Measurements from ENCODE around the gene SDK2. TPM values are rescaled to one million over a fixed set of nuclear protein-coding genes. Genes with fewer than 3 reads are reported as not detected.

SDK2 gene
- total and polyA plus RNA-seq, 9 of the 15 experiments (the other 6 are each of a cell fraction or from before 2014, with no cell fraction given), result 0.04 TPM; not detected in 8

DNA sequence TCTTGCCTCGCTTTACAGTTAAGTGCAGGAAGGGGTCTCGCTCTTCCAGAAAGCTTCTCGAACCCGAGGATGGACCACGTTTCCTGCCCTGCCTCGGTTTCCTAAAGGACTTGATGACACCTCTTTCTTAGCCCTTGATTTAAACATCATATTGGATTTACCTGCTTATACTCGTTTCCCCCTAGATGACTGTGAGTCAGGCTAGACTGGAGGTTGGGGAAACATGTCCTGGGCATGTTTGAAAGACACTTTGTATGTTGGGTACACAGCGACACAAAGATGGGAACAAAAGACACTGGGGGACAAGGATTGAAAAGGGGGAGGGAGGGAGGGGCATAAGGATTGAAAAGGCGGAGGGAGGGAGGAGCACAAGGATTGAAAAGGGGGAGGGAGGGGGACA lies 30.0 kb downstream of the SDK2 start:
- 2% methylated on average over 8 of the region's 9 CpGs for WGBS (ENCODE audit: insufficient coverage, low coverage, missing lambda C conversion rate)
- FAIRE-seq (no peak), DNase-seq (ENCODE audit: extremely low read depth in 1 of 4, low spot score in 3 of 4) (no peak), ATAC-seq (no peak)
- POLR2A ChIA-PET, result interaction anchor here (0.6 kb wide), 1 partner anchor 11 kb away, joined by 3 read pairs; no protein-coding TSS in a partner anchor
- Histone ChIP-seq H3K9ac (ENCODE audit: insufficient read depth in 1 of 2, low read depth in 2 of 2, low read length in 2 of 2) (no peak overlapping the region), H3K27me3 (ENCODE audit: control insufficient read depth in 2 of 2, insufficient read depth in 2 of 2, low read length in 2 of 2) (peaks cover 0 to 22% of the 10 kb centered on the region in 2 experiments; a peak in 2 of 5 replicates), H3K4me2 (ENCODE audit: insufficient read depth, low read length) (no peak overlapping the region), H3K4me3 (no peak overlapping the region), H4K20me1 (replicated peaks; ENCODE audit: control insufficient read depth, insufficient read depth, low read length) (no peaks in the 10 kb centered on the region), H3K9me1 (ENCODE audit: control insufficient read depth, insufficient read depth, low read length) (no peaks in the 10 kb centered on the region), H2AFZ (ENCODE audit: low read depth, low read length) (no peak overlapping the region), H3K9me3 (replicated peaks; ENCODE audit: control insufficient read depth, insufficient read depth, low read depth, low read length) (no peaks in the 10 kb centered on the region), H3K27ac (ENCODE audit: extremely low read depth, low read depth, low read length) (no peak overlapping the region), H3K79me2 (ENCODE audit: control insufficient read depth, insufficient read depth, low read length) (no peaks in the 10 kb centered on the region), H3K36me3 (ENCODE audit: control insufficient read depth, insufficient read depth, low read length) (no peaks in the 10 kb centered on the region), H3K4me1 (replicated peaks in 1 of 2; ENCODE audit: control insufficient read depth in 2 of 2, insufficient read depth in 2 of 2, low read length in 2 of 2) (no peaks in the 10 kb centered on the region)
- BruUV-seq (replicated peaks), result no TSS peak
- intact Hi-C loops (cut with micrococcal nuclease) (no loop called here), in situ Hi-C loops (cut with MboI) (no loop called here)
- TF ChIP-seq ZNF212 (CRISPR knock-in tag; IDR thresholded peaks at IDR 0.05) (no peak), BRCA1 (IDR thresholded peaks at IDR 0.05) (no peak), BRCA1 (CRISPR knock-in tag; IDR thresholded peaks at IDR 0.05) (no peak), NEUROD1 (IDR thresholded peaks at IDR 0.05; ENCODE audit: borderline replicate concordance, low read depth, low read length, partially characterized antibody) (no peak), ZNF584 (CRISPR knock-in tag; IDR thresholded peaks at IDR 0.05; ENCODE audit: low read depth) (no peak), BRD4 (IDR thresholded peaks at IDR 0.05) (no peak), ZFP1 (CRISPR knock-in tag; IDR thresholded peaks at IDR 0.05) (no peak), SAFB (IDR thresholded peaks at IDR 0.05; ENCODE audit: borderline replicate concordance, low read depth, low read length) (no peak), L3MBTL2 (IDR thresholded peaks at IDR 0.05) (no peak), TGIF2 (CRISPR knock-in tag; IDR thresholded peaks at IDR 0.05) (no peak), ZNF57 (CRISPR knock-in tag; IDR thresholded peaks at IDR 0.05) (no peak)
- CTCF ChIA-PET (ENCODE audit: low intra/inter-chr PET ratio), result no interaction called here

Data from K562 (cell line).